ENCODE results near the gene OTOA. TPM values are rescaled to one million over a fixed set of nuclear protein-coding genes. Genes with fewer than 3 reads are reported as not detected.

Gene OTOA
- total and polyA plus RNA-seq, 2 donors (not counting 3 experiments of a cell fraction or from before 2014, with no cell fraction given), result 0.22 TPM; not detected in 1

- Histone ChIP-seq H4K20me1 (replicated peaks; ENCODE audit: control insufficient read depth, extremely low read depth, insufficient read depth, low read length) (no peaks in the 10 kb centered on the region), H3K4me1 (ENCODE audit: control insufficient read depth, extremely low read depth, insufficient read depth, low read length) (no peaks in the 10 kb centered on the region), H3K27ac (ENCODE audit: insufficient read depth, low read depth, low read length) (no peak overlapping the region), H3K36me3 (ENCODE audit: control insufficient read depth in 2 of 2, extremely low read depth in 1 of 2, insufficient read depth in 2 of 2, low read length in 2 of 2) (no peaks in the 10 kb centered on the region), H3K4me3 (replicated peaks in 1 of 3; ENCODE audit: insufficient read depth in 1 of 3, low read depth in 1 of 3, low read length in 3 of 3) (no peak overlapping the region), H3K79me2 (ENCODE audit: control insufficient read depth, insufficient read depth, low read length) (no peaks in the 10 kb centered on the region), H2AFZ (ENCODE audit: low read depth, low read length) (no peak overlapping the region), H3K4me2 (ENCODE audit: insufficient read depth, low read length) (no peak overlapping the region), H3K9ac (replicated peaks; ENCODE audit: extremely low read depth, insufficient read depth, low read length) (no peak overlapping the region), H3K9me1 (replicated peaks; ENCODE audit: control insufficient read depth, extremely low read depth, insufficient read depth, low read length) (no peaks in the 10 kb centered on the region), H3K9me3 (replicated peaks; ENCODE audit: control insufficient read depth, insufficient read depth, low read length) (no peaks in the 10 kb centered on the region), H3K27me3 (ENCODE audit: control insufficient read depth in 2 of 2, insufficient read depth in 2 of 2, low read length in 2 of 2) (peaks cover 7 to 17% of the 10 kb centered on the region in 2 experiments)
- dilution Hi-C loops (cut with MboI; ENCODE audit: extremely low pct_ligation_motif_present, low sequenced_read_pairs), result no loop called here
- ChIA-PET CTCF (interaction anchor here (4.2 kb wide), 1 partner anchor 10 kb away, joined by 29 read pairs; no protein-coding TSS in a partner anchor), POLR2A (no interaction called here)
- intact Hi-C loops (cut with micrococcal nuclease), result no loop called here
- FAIRE-seq, result no peak
- TF ChIP-seq CTCF (IDR thresholded peaks at IDR 0.05; ENCODE audit: extremely low read depth in 1 of 2, insufficient read depth in 1 of 2, low read depth in 1 of 2, low read length in 2 of 2) (no peak), GATA2 (IDR thresholded peaks at IDR 0.05; ENCODE audit: insufficient read depth, insufficient read length, low read depth, low read length) (no peak), FOS (IDR thresholded peaks at IDR 0.05; ENCODE audit: borderline replicate concordance, insufficient read depth, low read length) (no peak), MAX (IDR thresholded peaks at IDR 0.05; ENCODE audit: insufficient read depth, insufficient read length) (no peak), EZH2 (IDR thresholded peaks at IDR 0.05; ENCODE audit: borderline replicate concordance, low read depth, low read length, severe bottlenecking) (no peak), JUN (IDR thresholded peaks at IDR 0.05; ENCODE audit: borderline replicate concordance, insufficient read depth, insufficient read length, low read depth) (no peak), POLR2A (IDR thresholded peaks at IDR 0.05; ENCODE audit: low read depth, low read length) (no peak)
- no TSS peak for BruUV-seq (replicated peaks)
- DNase-seq (ENCODE audit: low read depth, low spot score), result no peak
These were observed 3.0 kb downstream of the OTOA start for GRCh38 chr16:21666772-21667171.

Measured in endothelial cell of umbilical vein (primary cell).